Fibroblast of mammary gland (primary cell): ENCODE data around the gene BABAM1.
A peak's percentile ranks its signal among the peaks of the same experiment; 100 is the strongest.

Experiments
- DNase-seq: peaks from one replicate; pipeline ENCODE4 v3.0.0-alpha.2; 2010; ENCODE audit warnings: low read depth
- H3K4me3 ChIP-seq: 2 replicates; pipeline ENCODE4 v1.5.1; 2011; ENCODE audit warnings: low read depth, mild to moderate bottlenecking, low read length, moderate library complexity; ENCODE audit not compliant: control insufficient read depth
- CTCF ChIP-seq: conservative IDR thresholded peaks from 2 replicates; pipeline ENCODE4 v1.5.1; 2011; ENCODE audit warnings: low read depth, low read length, inconsistent platforms; ENCODE audit not compliant: control insufficient read depth, insufficient read depth

The BABAM1 gene

GRCh38 chr19:17309965-17310461 is 42.8 kb downstream of the BABAM1 start:
- no peak for DNase-seq
- peak overlapping the region; percentile 92 for H3K4me3 ChIP-seq
- TF ChIP-seq CTCF, result no peak

DNA sequence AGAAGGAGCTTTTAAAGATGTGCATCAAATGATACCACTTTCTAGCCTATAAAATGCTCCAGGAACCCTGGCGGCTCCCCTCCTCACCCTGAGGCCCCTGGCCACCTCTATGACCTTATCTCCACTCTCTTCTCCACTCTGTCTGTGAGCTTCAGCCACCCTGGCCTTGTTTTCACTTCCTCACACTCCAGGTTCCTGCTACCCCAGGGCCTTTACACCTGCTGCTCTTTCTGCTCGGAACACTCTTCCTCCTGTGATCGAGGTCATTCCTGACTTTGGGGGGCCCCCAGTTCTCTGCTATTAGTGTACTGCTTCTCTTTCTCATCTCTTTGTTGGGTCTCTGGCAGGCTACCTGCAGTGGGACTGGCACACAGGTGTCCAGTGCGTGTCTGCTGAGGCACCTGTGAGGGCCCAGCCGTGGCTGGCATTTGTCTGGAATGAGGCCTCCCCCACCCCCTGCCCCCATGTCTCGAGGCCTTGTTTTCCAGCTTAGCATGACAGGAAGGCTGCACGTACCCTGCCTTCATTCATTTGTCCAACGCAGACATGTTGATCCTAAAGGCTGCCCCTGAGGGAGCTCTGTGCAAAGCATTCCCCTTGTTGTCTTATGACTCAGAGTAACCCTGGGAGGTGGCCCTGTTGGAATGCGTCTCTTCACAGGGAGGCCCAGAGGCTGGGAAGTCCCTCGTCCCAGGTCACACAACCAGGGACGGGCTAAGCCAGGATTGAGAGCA is 44.4 kb downstream of the BABAM1 start:
- peak; percentile 66 for DNase-seq
- no peak overlapping the region for H3K4me3 ChIP-seq

DNA sequence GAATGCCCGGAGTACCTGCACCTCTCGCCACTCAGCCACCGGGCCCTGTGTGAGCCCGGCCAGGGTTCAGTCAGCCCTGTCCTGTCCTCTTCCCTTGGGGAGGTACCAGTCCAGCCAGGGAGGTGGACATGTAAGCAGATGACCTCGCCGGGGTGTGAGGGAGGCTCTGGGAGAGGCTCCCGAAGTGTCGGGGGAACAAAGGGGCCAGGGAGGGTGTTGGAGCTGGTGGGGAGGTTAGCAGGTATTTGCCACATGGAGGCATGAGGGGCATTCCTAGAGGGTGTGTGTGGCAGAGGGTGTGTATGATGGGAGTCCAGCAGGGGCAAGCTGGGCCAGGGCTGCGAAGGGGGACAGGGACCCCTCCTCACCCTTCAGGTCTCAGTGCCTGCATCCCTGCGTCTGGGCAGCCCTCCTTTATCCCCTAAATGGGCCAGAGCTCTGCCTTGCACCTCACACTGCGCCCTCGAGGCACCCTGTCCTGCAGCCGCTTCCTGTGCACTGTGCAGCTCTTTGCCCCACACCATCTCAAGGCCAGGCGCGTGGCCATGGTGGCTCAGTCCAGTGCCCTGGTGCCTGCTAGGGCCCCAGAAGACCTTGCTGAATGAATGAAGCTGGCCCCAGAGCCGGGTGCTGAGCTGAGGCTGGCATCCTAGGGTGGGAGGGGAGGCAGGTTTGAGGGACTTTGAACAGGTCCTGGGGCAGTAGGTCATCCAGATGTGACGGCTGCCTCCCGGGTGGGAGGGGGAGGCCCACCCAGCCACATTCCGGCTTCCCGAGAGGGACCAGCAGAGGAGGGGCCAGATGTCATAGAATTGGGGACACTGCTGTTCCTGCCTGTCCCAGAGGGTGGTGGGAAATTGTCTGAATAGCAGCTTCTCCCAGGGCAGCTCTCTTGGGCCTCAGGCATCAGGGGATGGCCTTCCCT is 45.2 kb downstream of the BABAM1 start:
- no peak for TF ChIP-seq CTCF
- DNase-seq, result no peak
- H3K4me3 ChIP-seq, result no peak overlapping the region

More for the DNA sequence above, 44.4 kb downstream of the BABAM1 start:
- no peak for TF ChIP-seq CTCF

DNA sequence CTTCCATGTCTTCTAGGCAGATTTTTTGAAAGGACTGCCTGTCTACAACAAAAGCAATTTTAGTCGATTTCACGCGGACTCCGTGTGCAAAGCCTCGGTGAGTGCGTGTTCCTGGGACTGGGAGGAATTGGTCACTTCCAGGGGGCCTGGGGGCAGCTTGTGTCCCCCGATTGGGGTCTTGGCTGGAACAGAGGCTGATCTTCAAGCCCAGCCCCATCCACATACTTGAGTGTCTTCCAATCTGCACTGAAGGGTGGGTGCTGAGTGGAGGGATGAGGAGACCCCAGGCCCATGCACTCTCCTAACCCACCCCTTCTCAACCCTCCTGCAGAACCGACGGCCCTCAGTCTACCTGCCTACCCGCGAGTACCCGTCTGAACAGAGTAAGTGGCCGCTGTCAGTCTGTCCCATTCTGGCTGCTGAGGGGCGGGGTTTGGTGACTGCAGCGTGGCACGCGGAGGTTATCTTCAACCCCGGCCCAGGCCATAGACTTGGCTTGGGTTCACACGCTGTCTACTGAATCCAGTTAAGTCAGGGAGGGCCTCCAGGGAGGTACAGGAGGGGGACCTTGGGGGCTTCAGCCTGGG is 46.9 kb downstream of the BABAM1 start:
- no peak for TF ChIP-seq CTCF
- no peak for DNase-seq
- H3K4me3 ChIP-seq, result no peak overlapping the region

DNA sequence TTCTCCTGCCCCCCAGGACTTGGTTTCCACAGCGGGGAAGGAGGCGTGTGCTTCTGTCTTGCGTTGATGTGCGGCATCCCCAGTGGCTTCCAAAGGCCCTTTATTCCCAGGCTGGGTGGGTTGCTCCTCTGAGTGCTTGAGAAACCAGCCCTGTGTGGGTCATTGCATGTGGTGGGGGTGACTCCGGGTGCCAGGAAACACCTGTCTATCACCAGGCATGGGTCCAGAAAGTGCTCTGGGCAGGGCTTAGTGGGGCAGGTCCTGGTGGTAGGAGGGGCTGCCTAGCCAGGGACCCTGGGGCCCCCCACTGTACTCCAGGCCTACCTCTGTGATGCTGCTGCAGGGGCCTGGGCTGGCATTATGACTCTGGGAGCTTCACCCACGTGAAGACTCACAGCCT is 51.7 kb downstream of the BABAM1 start:
- no peak for TF ChIP-seq CTCF
- no peak overlapping the region for H3K4me3 ChIP-seq
- no peak for DNase-seq

DNA sequence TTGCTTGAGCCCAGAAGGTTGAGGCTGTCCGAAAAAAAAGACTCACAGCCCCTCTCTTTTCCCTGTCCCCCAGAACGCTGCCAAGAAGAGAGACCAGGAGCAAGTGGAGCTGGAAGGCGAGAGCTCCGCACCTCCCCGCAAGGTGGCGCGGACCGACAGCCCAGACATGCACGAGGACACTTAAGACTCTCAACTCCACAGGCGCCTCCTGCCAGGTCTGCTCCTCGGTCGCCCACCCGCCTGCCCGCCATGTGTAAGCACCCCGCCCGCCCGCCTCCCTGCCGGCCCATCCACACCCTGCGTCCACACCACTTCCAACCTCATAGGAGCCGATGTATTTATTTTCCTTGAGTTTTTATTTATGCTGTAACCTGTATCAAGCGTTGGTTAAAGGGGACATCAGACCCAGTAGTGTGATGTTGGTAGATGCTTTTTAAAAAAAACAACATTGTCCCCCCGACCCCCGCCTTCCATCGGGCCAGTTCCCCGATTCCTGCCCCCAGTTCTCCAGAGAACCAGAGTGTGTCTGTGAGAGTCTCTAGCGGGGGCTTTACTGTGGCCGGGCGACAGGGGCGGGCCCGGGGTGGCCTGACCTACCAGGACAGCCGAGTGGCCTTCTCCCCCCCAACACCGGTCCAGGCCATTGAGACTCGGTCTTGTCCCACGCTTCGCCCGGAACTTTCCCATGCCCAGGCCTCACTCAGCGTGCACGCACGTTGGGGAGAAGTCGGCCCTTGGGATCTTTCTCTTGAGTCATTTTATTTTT is 52.4 kb downstream of the BABAM1 start:
- no peak overlapping the region for H3K4me3 ChIP-seq

More for the DNA sequence above, 52.4 kb downstream of the BABAM1 start:
- no peak for TF ChIP-seq CTCF
- DNase-seq, result no peak
